Cardiac muscle cell (in vitro differentiated cells and primary cell): Measurements from ENCODE around the gene ISCA2. TPM values are rescaled to one million over a fixed set of nuclear protein-coding genes. Genes with fewer than 3 reads are reported as not detected.

Experiments used
- DNase-seq, 2 donors: peaks; one replicate each; pipeline versions ENCODE4 v3.0.0 to v3.0.0-alpha.2; 2010 to 2017; ENCODE audit warnings: low read depth in 1 of 2, low spot score in 1 of 2
- H3K27ac ChIP-seq: fragments of 200-600 bp; sonication (generic); 2 replicates; pipeline ENCODE4 v1.5.1; 2016
- H3K27me3 ChIP-seq: fragments of 200-600 bp; sonication (generic); 2 replicates; pipeline ENCODE4 v1.6.0; 2016; ENCODE audit warnings: control low read depth
- H3K36me3 ChIP-seq: fragments of 200-600 bp; sonication (generic); 2 replicates; pipeline ENCODE4 v1.5.1; 2016; ENCODE audit warnings: control low read depth
- H3K4me1 ChIP-seq: fragments of 200-600 bp; sonication (generic); 2 replicates; pipeline ENCODE4 v1.8.1; 2017; ENCODE audit warnings: low read depth, mild to moderate bottlenecking, mixed run types
- H3K4me3 ChIP-seq: fragments of 200-600 bp; sonication (generic); 2 replicates; pipeline ENCODE4 v1.5.1; 2016; ENCODE audit warnings: mild to moderate bottlenecking
- H3K9me3 ChIP-seq: fragments of 200-600 bp; sonication (generic); 2 replicates; pipeline ENCODE4 v1.5.1; 2017; ENCODE audit warnings: low read depth, mild to moderate bottlenecking, control low read depth
- polyA plus RNA-seq: library from polyadenylated mRNA; unstranded; fragments of >200 nt; fragmentation: Nextera tagmentation; extraction: Ambion mirVana; gene quantifications from 2 replicates; pipeline ENCODE4 v1.2.1, GENCODE V29; 2016
- total RNA-seq: library from RNA; depleted of rRNA; stranded (reverse); fragments of >200 nt; gene quantifications from 2 replicates; pipeline ENCODE4 v1.2.3, GENCODE V29; 2016
- TF ChIP-seq, protein P1 (sequence below): IDR thresholded peaks from 2 replicates; pipeline ENCODE4 v1.5.1; 2012; ENCODE audit warnings: low read depth, mild to moderate bottlenecking, low read length

The ISCA2 gene
- total and polyA plus RNA-seq, 2 experiments from 2014 or later: 26.5 to 141 TPM

DNA sequence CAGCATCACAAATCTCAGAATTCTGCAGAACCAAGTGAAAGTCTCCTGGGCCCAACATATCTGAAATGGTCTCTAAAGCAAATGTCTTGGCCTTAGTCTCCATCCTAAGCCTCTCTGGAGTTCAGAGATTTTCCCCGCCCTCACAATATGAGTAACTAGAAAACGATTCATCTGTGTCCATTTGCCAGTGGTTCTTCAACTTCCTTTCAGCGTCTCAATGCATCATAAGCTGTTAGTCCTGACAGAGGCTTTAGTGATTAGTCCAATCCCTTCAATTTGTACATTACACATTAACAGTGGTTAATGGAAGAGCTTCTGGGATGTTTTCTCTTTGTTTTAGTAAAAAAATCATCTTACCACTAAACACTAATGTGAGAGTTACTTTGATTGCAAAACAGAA is 17.9 kb upstream of the ISCA2 start:
- no peak overlapping the region for H3K27ac ChIP-seq
- no peaks in the 10 kb centered on the region for H3K27me3 ChIP-seq
- no peak overlapping the region for H3K4me3 ChIP-seq
- TF ChIP-seq, protein P1, sequence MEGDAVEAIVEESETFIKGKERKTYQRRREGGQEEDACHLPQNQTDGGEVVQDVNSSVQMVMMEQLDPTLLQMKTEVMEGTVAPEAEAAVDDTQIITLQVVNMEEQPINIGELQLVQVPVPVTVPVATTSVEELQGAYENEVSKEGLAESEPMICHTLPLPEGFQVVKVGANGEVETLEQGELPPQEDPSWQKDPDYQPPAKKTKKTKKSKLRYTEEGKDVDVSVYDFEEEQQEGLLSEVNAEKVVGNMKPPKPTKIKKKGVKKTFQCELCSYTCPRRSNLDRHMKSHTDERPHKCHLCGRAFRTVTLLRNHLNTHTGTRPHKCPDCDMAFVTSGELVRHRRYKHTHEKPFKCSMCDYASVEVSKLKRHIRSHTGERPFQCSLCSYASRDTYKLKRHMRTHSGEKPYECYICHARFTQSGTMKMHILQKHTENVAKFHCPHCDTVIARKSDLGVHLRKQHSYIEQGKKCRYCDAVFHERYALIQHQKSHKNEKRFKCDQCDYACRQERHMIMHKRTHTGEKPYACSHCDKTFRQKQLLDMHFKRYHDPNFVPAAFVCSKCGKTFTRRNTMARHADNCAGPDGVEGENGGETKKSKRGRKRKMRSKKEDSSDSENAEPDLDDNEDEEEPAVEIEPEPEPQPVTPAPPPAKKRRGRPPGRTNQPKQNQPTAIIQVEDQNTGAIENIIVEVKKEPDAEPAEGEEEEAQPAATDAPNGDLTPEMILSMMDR: no peak
- peak in 1 of 2 donors; percentile 63 for DNase-seq
- H3K9me3 ChIP-seq: no peaks in the 10 kb centered on the region
- H3K4me1 ChIP-seq: peaks cover 9% of the 10 kb centered on the region
- peaks cover 11% of the 10 kb centered on the region for H3K36me3 ChIP-seq

GRCh38 chr14:74476107-74476506 is 17.5 kb upstream of the ISCA2 start:
- H3K27ac ChIP-seq: no peak overlapping the region
- H3K36me3 ChIP-seq: peaks cover 11% of the 10 kb centered on the region
- no peak overlapping the region for H3K4me3 ChIP-seq
- no peaks in the 10 kb centered on the region for H3K9me3 ChIP-seq
- DNase-seq: no peak
- TF ChIP-seq, protein P1: no peak
- no peaks in the 10 kb centered on the region for H3K27me3 ChIP-seq
- H3K4me1 ChIP-seq: peaks cover 6% of the 10 kb centered on the region

GRCh38 chr14:74476607-74477006 is 17.0 kb upstream of the ISCA2 start:
- no peak for DNase-seq
- no peaks in the 10 kb centered on the region for H3K9me3 ChIP-seq
- no peaks in the 10 kb centered on the region for H3K27me3 ChIP-seq
- peaks cover 6% of the 10 kb centered on the region for H3K4me1 ChIP-seq
- TF ChIP-seq, protein P1: no peak
- H3K36me3 ChIP-seq: peaks cover 11% of the 10 kb centered on the region
- H3K27ac ChIP-seq: no peak overlapping the region
- no peak overlapping the region for H3K4me3 ChIP-seq

GRCh38 chr14:74478996-74479635 is 14.4 kb upstream of the ISCA2 start:
- TF ChIP-seq, protein P1: peak; percentile 80
- no peaks in the 10 kb centered on the region for H3K27me3 ChIP-seq
- peaks cover 19% of the 10 kb centered on the region for H3K36me3 ChIP-seq
- no peak overlapping the region for H3K4me3 ChIP-seq
- H3K9me3 ChIP-seq: no peaks in the 10 kb centered on the region
- peak; percentile 56 to 63 for DNase-seq
- peak overlapping the region; percentile 12 for H3K27ac ChIP-seq
- peaks cover 6% of the 10 kb centered on the region for H3K4me1 ChIP-seq

GRCh38 chr14:74480046-74480445 is 13.5 kb upstream of the ISCA2 start:
- DNase-seq: peak in 1 of 2 donors; percentile 40
- no peak overlapping the region for H3K4me3 ChIP-seq
- no peaks in the 10 kb centered on the region for H3K9me3 ChIP-seq
- H3K27ac ChIP-seq: peak overlapping the region; percentile 12
- H3K4me1 ChIP-seq: peaks cover 6% of the 10 kb centered on the region
- TF ChIP-seq, protein P1: no peak
- peaks cover 22% of the 10 kb centered on the region for H3K36me3 ChIP-seq
- H3K27me3 ChIP-seq: no peaks in the 10 kb centered on the region
